Panc1 (cell line): ENCODE data around the gene RESF1. TPM values are rescaled to one million over a fixed set of nuclear protein-coding genes. Genes with fewer than 3 reads are reported as not detected.

Experiments used
- ATAC-seq: fragments of 200-7000 bp; cut with Tn5 transposase; 2 replicates; pipeline ENCODE4 v1.9.1; 2020; ENCODE audit warnings: mild to moderate bottlenecking, moderate library complexity
- BruUV-seq: library from RNA; stranded (reverse); fragments of 400-500 nt; replicated peaks from 2 replicates; lab custom pipeline; 2021; lab: Mats Ljungman, UMichigan
- CTCF ChIA-PET: fragments of 300-600 bp; sonication (Branson Sonifier 250); formaldehyde crosslinking; loops from one replicate; lab custom pipeline; 2022; ENCODE audit warnings: antibody characterized with exemption; lab: Charles Lee
- POLR2A ChIA-PET: fragments of 300-600 bp; sonication (Branson Sonifier 250); formaldehyde crosslinking; loops from one replicate; lab custom pipeline; 2022; ENCODE audit warnings: antibody characterized with exemption; lab: Charles Lee
- DNase-seq: peaks from one replicate; pipeline ENCODE4 v3.0.0-alpha.2; 2010; ENCODE audit warnings: low read depth, low spot score
- H3K27ac ChIP-seq: 2 replicates; pipeline ENCODE4 v1.5.1; 2011; ENCODE audit warnings: mild to moderate bottlenecking, low read length, inconsistent platforms
- H3K27me3 ChIP-seq: fragments of 200-500 bp; sonication (Bioruptor generic); 2 replicates; pipeline ENCODE4 v1.6.0; 2014; ENCODE audit warnings: low read length, inconsistent platforms; ENCODE audit not compliant: control insufficient read depth, insufficient read depth
- H3K36me3 ChIP-seq: fragments of 200-500 bp; sonication (Bioruptor generic); 2 replicates; pipeline ENCODE4 v1.5.1; 2014; ENCODE audit warnings: inconsistent platforms, mild to moderate bottlenecking, low read length, moderate library complexity; ENCODE audit not compliant: control insufficient read depth, insufficient read depth
- H3K4me1 ChIP-seq: 2 replicates; pipeline ENCODE4 v1.5.1; 2011; ENCODE audit warnings: inconsistent platforms, mild to moderate bottlenecking, low read length, moderate library complexity; ENCODE audit not compliant: control insufficient read depth, insufficient read depth
- H3K4me3 ChIP-seq, 2 experiments: 2 replicates each; pipeline ENCODE4 v1.5.1; 2011 to 2012; ENCODE audit warnings: low read depth in 2 of 2, low read length in 2 of 2, mild to moderate bottlenecking in 2 of 2, inconsistent platforms in 1 of 2, moderate library complexity in 1 of 2
- H3K9me3 ChIP-seq: fragments of 200-500 bp; sonication (Bioruptor generic); 2 replicates; pipeline ENCODE4 v1.5.1; 2014; ENCODE audit warnings: low read depth, mild to moderate bottlenecking, inconsistent platforms, low read length, moderate library complexity; ENCODE audit not compliant: control insufficient read depth, insufficient read depth
- CTCF ChIP-seq: fragments of 450-650 bp; IDR thresholded peaks from 2 replicates; pipeline ENCODE4 v1.5.1; 2017; ENCODE audit warnings: mild to moderate bottlenecking
- POLR2AphosphoS5 ChIP-seq: IDR thresholded peaks from 2 replicates; pipeline ENCODE4 v1.6.1; 2012; ENCODE audit warnings: mild to moderate bottlenecking, low read depth, low read length, moderate library complexity
- SIN3A ChIP-seq: IDR thresholded peaks from 2 replicates; pipeline ENCODE4 v1.6.1; 2012; ENCODE audit warnings: low read depth, mild to moderate bottlenecking, low read length, moderate library complexity, borderline replicate concordance; ENCODE audit not compliant: insufficient read depth
- TCF7L2 ChIP-seq: IDR thresholded peaks from 2 replicates; pipeline ENCODE4 v1.6.1; 2011; ENCODE audit warnings: mild to moderate bottlenecking, low read depth, low read length, inconsistent platforms
- in situ Hi-C: cut with HindIII; loops from 2 replicates; pipeline ENCODE4 v1.10.0; 2016; ENCODE audit warnings: low sequenced_read_pairs, low pct_unique_long_range_greater_than_20kb
- intact Hi-C: fragments of 100-400 bp; cut with micrococcal nuclease; formaldehyde crosslinking; loops from one replicate; pipeline ENCODE4 v1.10.0; 2022; ENCODE audit not compliant: unreplicated experiment
- total RNA-seq: library from RNA; stranded (reverse); gene quantifications from one replicate; pipeline ENCODE4 v1.2.1, GENCODE V29; 2021; ENCODE audit not compliant: unreplicated experiment
- TF ChIP-seq, protein P1 (sequence below), 2 experiments: IDR thresholded peaks; 2 replicates each; pipeline ENCODE4 v1.6.1; 2011 to 2012; ENCODE audit warnings: low read depth in 2 of 2, control low read depth in 1 of 2, low read length in 1 of 2, mild to moderate bottlenecking in 1 of 2, moderate library complexity in 1 of 2; ENCODE audit not compliant: insufficient read depth in 1 of 2

The RESF1 gene
- total RNA-seq, 1 experiment from 2014 or later, result 42.4 TPM

DNA sequence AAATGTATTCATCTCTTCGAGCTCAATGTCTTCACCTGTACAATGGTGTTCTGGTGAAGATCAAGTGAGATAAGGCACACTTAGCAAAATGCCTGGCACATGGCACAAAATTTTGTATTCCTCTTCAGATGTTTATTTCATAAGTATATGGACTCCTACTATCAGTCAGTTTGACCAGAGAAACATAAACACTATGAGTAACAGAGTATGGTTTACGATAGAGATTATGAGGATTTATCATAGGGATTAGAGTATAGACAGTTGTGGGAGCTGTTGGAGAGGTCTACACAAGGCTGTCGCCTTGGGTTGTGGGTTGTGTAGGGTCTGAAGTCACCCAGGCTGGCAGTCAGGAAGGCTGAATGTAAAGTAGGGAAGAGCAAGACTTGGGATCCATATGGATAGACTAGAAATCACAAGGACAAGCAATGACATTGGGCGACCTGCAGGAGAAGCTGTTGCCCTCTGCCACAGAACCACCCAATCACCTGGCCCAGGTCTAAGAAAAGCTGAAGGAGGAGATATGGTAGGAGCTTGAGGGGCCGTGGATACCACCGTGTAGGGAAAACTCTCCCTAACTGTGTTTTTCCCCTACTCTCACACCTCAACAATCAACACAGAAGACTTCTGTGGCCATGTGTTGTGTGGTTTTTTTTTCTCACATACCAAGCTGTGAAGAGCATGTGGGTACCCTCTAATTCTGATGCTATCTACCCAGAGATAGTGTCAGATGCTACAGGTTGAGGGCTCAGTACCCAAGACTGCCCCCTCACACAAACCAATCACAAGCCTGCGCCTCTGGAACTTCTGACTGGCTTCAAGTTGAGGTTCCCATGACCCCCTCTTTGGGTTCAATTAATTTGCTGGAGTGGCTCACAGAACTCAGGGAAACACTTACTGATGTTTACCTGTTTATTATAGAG is 27.2 kb upstream of the RESF1 start:
- CTCF ChIA-PET, result no interaction called here
- POLR2A ChIA-PET, result no interaction called here
- no peak for DNase-seq

DNA sequence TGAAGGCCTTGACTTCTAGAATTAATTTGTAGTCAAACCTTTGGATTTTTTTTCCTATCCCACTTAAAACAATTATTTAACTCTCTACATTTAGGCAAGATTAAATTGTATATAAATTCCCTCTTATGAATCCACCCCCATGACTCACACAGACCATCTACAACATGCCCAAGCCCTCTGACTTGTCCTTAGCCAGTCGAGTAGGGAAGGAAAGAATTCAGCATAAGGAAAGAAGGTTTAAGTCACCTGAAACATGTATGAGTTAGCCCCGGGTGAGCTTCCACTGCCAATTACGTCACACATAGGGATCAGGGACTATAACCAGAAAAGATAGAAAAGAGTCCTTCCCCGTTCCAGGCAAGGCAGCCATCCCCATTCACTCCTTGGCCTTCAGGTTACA is 14.9 kb upstream of the RESF1 start:
- ChIA-PET CTCF (no interaction called here), POLR2A (no interaction called here)
- TF ChIP-seq POLR2AphosphoS5, result no peak
- no peak for TF ChIP-seq CTCF
- TF ChIP-seq, protein P1, sequence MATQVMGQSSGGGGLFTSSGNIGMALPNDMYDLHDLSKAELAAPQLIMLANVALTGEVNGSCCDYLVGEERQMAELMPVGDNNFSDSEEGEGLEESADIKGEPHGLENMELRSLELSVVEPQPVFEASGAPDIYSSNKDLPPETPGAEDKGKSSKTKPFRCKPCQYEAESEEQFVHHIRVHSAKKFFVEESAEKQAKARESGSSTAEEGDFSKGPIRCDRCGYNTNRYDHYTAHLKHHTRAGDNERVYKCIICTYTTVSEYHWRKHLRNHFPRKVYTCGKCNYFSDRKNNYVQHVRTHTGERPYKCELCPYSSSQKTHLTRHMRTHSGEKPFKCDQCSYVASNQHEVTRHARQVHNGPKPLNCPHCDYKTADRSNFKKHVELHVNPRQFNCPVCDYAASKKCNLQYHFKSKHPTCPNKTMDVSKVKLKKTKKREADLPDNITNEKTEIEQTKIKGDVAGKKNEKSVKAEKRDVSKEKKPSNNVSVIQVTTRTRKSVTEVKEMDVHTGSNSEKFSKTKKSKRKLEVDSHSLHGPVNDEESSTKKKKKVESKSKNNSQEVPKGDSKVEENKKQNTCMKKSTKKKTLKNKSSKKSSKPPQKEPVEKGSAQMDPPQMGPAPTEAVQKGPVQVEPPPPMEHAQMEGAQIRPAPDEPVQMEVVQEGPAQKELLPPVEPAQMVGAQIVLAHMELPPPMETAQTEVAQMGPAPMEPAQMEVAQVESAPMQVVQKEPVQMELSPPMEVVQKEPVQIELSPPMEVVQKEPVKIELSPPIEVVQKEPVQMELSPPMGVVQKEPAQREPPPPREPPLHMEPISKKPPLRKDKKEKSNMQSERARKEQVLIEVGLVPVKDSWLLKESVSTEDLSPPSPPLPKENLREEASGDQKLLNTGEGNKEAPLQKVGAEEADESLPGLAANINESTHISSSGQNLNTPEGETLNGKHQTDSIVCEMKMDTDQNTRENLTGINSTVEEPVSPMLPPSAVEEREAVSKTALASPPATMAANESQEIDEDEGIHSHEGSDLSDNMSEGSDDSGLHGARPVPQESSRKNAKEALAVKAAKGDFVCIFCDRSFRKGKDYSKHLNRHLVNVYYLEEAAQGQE (IDR thresholded peaks at IDR 0.05; ENCODE audit: insufficient read depth in 1 of 2, low read depth in 2 of 2, low read length in 1 of 2), result no peak
- TF ChIP-seq TCF7L2, result no peak
- no peak for TF ChIP-seq SIN3A
- no peaks in the 10 kb centered on the region; the same call in 1 of the 2 replicates for H3K9me3 ChIP-seq
- ATAC-seq (no peak), DNase-seq (no peak)
- H3K27me3 ChIP-seq, result no peaks in the 10 kb centered on the region
- H3K4me1 ChIP-seq, result no peaks in the 10 kb centered on the region
- in situ Hi-C loops (no loop called here), intact Hi-C loops (no loop called here)
- H3K4me3 ChIP-seq, result no peak overlapping the region
- H3K36me3 ChIP-seq, result no peaks in the 10 kb centered on the region
- H3K27ac ChIP-seq, result no peak overlapping the region
- BruUV-seq, result no TSS peak

More for the DNA sequence above, 27.2 kb upstream of the RESF1 start:
- intact Hi-C loops (no loop called here), in situ Hi-C loops (no loop called here)
- Histone ChIP-seq H3K9me3 (no peaks in the 10 kb centered on the region), H3K27me3 (no peaks in the 10 kb centered on the region), H3K27ac (no peak overlapping the region), H3K36me3 (no peaks in the 10 kb centered on the region), H3K4me1 (no peaks in the 10 kb centered on the region), H3K4me3 (no peak overlapping the region)
- ATAC-seq, result no peak; the same call in 1 of the 2 replicates
- BruUV-seq, result no TSS peak
- TF ChIP-seq CTCF (no peak), SIN3A (no peak), POLR2AphosphoS5 (no peak), TCF7L2 (no peak)
- TF ChIP-seq, protein P1 (IDR thresholded peaks at IDR 0.05; ENCODE audit: insufficient read depth in 1 of 2, low read depth in 2 of 2, low read length in 1 of 2), result no peak
